ENCODE measurements around the gene DIP2C.

Gene DIP2C

GRCh38 chr10:287814-288213, 401.7 kb downstream of the DIP2C start:
- DNase-seq: no peak
- Histone ChIP-seq H3K27ac (no peak overlapping the region), H3K27me3 (ENCODE audit: insufficient read depth, low read depth, severe bottlenecking) (no peaks in the 10 kb centered on the region), H3K36me3 (no peaks in the 10 kb centered on the region), H3K4me3 (ENCODE audit: low read depth, low read length) (no peak overlapping the region), H3K9me3 (ENCODE audit: severe bottlenecking) (no peaks in the 10 kb centered on the region)
- TF ChIP-seq CTCF (IDR thresholded peaks at IDR 0.05; ENCODE audit: low read depth, low read length): no peak

GRCh38 chr10:287026-287709, 402.3 kb downstream of the DIP2C start:
- DNase-seq: no peak
- Histone ChIP-seq H3K9me3 (ENCODE audit: severe bottlenecking) (no peaks in the 10 kb centered on the region), H3K4me3 (ENCODE audit: low read depth, low read length) (no peak overlapping the region), H3K36me3 (no peaks in the 10 kb centered on the region), H3K27ac (no peak overlapping the region), H3K27me3 (ENCODE audit: insufficient read depth, low read depth, severe bottlenecking) (no peaks in the 10 kb centered on the region)
- TF ChIP-seq CTCF (IDR thresholded peaks at IDR 0.05; ENCODE audit: low read depth, low read length): no peak

- no peaks in the 10 kb centered on the region for H3K36me3 ChIP-seq
Observed at GRCh38 chr10:285216-285615, 404.3 kb downstream of the DIP2C start.

GRCh38 chr10:283916-284356, 405.5 kb downstream of the DIP2C start:
- no peak for TF ChIP-seq CTCF (IDR thresholded peaks at IDR 0.05; ENCODE audit: low read depth, low read length)
- H3K27ac ChIP-seq: no peak overlapping the region
- no peaks in the 10 kb centered on the region for H3K36me3 ChIP-seq
- H3K4me3 ChIP-seq (ENCODE audit: low read depth, low read length): no peak overlapping the region
- H3K27me3 ChIP-seq (ENCODE audit: insufficient read depth, low read depth, severe bottlenecking): no peaks in the 10 kb centered on the region
- H3K9me3 ChIP-seq (ENCODE audit: severe bottlenecking): no peaks in the 10 kb centered on the region
- DNase-seq: no peak

More at GRCh38 chr10:285216-285615, 404.3 kb downstream of the DIP2C start:
- Histone ChIP-seq H3K27me3 (ENCODE audit: insufficient read depth, low read depth, severe bottlenecking) (no peaks in the 10 kb centered on the region), H3K9me3 (ENCODE audit: severe bottlenecking) (no peaks in the 10 kb centered on the region), H3K4me3 (ENCODE audit: low read depth, low read length) (no peak overlapping the region), H3K27ac (no peak overlapping the region)
- no peak for DNase-seq
- no peak for TF ChIP-seq CTCF (IDR thresholded peaks at IDR 0.05; ENCODE audit: low read depth, low read length)

GRCh38 chr10:283140-283479, 406.4 kb downstream of the DIP2C start:
- H3K27me3 ChIP-seq (ENCODE audit: insufficient read depth, low read depth, severe bottlenecking): no peaks in the 10 kb centered on the region
- no peak for DNase-seq
- no peaks in the 10 kb centered on the region for H3K36me3 ChIP-seq
- no peak overlapping the region for H3K4me3 ChIP-seq (ENCODE audit: low read depth, low read length)
- H3K27ac ChIP-seq: no peak overlapping the region
- no peaks in the 10 kb centered on the region for H3K9me3 ChIP-seq (ENCODE audit: severe bottlenecking)
- no peak for TF ChIP-seq CTCF (IDR thresholded peaks at IDR 0.05; ENCODE audit: low read depth, low read length)

All from WERI-Rb-1 (cell line).